Peyer's patch (tissue), 4 donors: Measurements from ENCODE around the gene KSR2. TPM values are rescaled to one million over a fixed set of nuclear protein-coding genes. Genes with fewer than 3 reads are reported as not detected.

Experiments used
- DNase-seq, 3 donors: peaks; one replicate each; pipeline ENCODE4 v3.0.0-alpha.2; 2017 to 2019
- H3K27ac ChIP-seq, 4 donors: fragments of 200-600 bp; sonication (generic); one replicate each; pipeline ENCODE4 v1.5.1; 2016 to 2019
- H3K27me3 ChIP-seq, 2 donors: fragments of 200-600 bp; sonication (generic); one replicate each; pipeline ENCODE4 v1.5.1; 2019
- H3K36me3 ChIP-seq, 3 donors: fragments of 200-600 bp; sonication (generic); one replicate each; pipeline ENCODE4 v1.5.1; 2016 to 2019
- H3K4me1 ChIP-seq, 4 donors: fragments of 200-600 bp; sonication (generic); one replicate each; pipeline ENCODE4 v1.5.1; 2016 to 2019
- H3K4me3 ChIP-seq, 4 donors: fragments of 200-600 bp; sonication (generic); 1 replicate in 3 of 4; 2 replicates in 1 of 4; pipeline ENCODE4 v1.5.1; 2016 to 2019; ENCODE audit warnings: mild to moderate bottlenecking in 1 of 4
- H3K9me3 ChIP-seq, 4 donors: fragments of 200-600 bp; sonication (generic); one replicate each; pipeline ENCODE4 v1.5.1; 2016 to 2019; ENCODE audit warnings: mild to moderate bottlenecking in 1 of 4
- POLR2A ChIP-seq, 2 donors: fragments of 450-650 bp; IDR thresholded peaks; one replicate each; pipeline ENCODE4 v1.5.1; 2017; ENCODE audit warnings: antibody characterized with exemption in 2 of 2, mild to moderate bottlenecking in 2 of 2, moderate library complexity in 2 of 2
- total RNA-seq, 4 donors: library from RNA; depleted of rRNA; stranded (reverse); fragments of >200 nt; gene quantifications; one replicate each; pipeline ENCODE4 v1.1.0, GENCODE V29; 2016
- TF ChIP-seq, protein P1 (sequence below), 6 experiments: fragments of 450-650 bp in 4 of 6; fragments of 200-600 bp in 2 of 6; sonication (generic) in 1 of 6; IDR thresholded peaks; one replicate each; pipeline ENCODE4 v1.5.1; 2017 to 2019; ENCODE audit warnings: antibody characterized with exemption in 6 of 6, mild to moderate bottlenecking in 3 of 6, moderate library complexity in 1 of 6

Gene KSR2
- total RNA-seq, 4 donors from 2014 or later, result 0.27 to 0.53 (median 0.28) TPM; not detected in 1

- no peaks in the 10 kb centered on the region for H3K4me1 ChIP-seq
- no peak overlapping the region for H3K27ac ChIP-seq
- no peak for DNase-seq
- no peak overlapping the region for H3K4me3 ChIP-seq
- H3K9me3 ChIP-seq, result no peaks in the 10 kb centered on the region
- TF ChIP-seq, protein P1, sequence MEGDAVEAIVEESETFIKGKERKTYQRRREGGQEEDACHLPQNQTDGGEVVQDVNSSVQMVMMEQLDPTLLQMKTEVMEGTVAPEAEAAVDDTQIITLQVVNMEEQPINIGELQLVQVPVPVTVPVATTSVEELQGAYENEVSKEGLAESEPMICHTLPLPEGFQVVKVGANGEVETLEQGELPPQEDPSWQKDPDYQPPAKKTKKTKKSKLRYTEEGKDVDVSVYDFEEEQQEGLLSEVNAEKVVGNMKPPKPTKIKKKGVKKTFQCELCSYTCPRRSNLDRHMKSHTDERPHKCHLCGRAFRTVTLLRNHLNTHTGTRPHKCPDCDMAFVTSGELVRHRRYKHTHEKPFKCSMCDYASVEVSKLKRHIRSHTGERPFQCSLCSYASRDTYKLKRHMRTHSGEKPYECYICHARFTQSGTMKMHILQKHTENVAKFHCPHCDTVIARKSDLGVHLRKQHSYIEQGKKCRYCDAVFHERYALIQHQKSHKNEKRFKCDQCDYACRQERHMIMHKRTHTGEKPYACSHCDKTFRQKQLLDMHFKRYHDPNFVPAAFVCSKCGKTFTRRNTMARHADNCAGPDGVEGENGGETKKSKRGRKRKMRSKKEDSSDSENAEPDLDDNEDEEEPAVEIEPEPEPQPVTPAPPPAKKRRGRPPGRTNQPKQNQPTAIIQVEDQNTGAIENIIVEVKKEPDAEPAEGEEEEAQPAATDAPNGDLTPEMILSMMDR (IDR thresholded peaks at IDR 0.05), result no peak
- TF ChIP-seq POLR2A (IDR thresholded peaks at IDR 0.05), result no peak
- H3K27me3 ChIP-seq, result no peaks in the 10 kb centered on the region
- H3K36me3 ChIP-seq, result no peaks in the 10 kb centered on the region
Observed at GRCh38 chr12:117622741-117623140, 346.0 kb downstream of the KSR2 start.

GRCh38 chr12:117622087-117622486 lies 346.7 kb downstream of the KSR2 start:
- no peak for DNase-seq
- Histone ChIP-seq H3K9me3 (no peaks in the 10 kb centered on the region), H3K27me3 (no peaks in the 10 kb centered on the region), H3K4me1 (no peaks in the 10 kb centered on the region), H3K27ac (no peak overlapping the region), H3K36me3 (no peaks in the 10 kb centered on the region), H3K4me3 (no peak overlapping the region)
- TF ChIP-seq POLR2A (IDR thresholded peaks at IDR 0.05), result no peak
- TF ChIP-seq, protein P1 (IDR thresholded peaks at IDR 0.05), result no peak

DNA sequence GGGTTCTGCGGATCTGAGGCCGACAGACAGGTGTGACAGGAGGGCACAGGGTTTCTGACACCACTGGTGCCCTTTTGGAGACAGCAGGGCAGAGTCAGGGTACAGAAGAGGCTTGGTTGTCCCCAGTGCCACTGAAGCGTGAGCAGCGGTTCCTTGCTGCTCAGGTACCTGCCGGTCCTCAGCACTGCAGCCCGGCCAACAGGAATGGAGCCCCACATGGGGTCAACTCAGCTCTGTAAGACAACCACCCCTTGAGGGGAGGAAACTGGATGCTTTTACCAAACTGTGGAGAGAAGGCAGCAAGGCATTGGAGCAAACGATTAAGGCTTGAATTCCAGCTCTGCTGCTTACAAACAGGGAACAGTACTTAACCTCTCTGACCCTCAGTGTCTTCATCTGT lies 361.0 kb downstream of the KSR2 start:
- Histone ChIP-seq H3K4me1 (no peaks in the 10 kb centered on the region), H3K27ac (no peak overlapping the region), H3K9me3 (no peaks in the 10 kb centered on the region), H3K27me3 (no peaks in the 10 kb centered on the region), H3K36me3 (no peaks in the 10 kb centered on the region), H3K4me3 (no peak overlapping the region)
- TF ChIP-seq, protein P1 (IDR thresholded peaks at IDR 0.05), result no peak
- TF ChIP-seq POLR2A (IDR thresholded peaks at IDR 0.05), result no peak
- no peak for DNase-seq

DNA sequence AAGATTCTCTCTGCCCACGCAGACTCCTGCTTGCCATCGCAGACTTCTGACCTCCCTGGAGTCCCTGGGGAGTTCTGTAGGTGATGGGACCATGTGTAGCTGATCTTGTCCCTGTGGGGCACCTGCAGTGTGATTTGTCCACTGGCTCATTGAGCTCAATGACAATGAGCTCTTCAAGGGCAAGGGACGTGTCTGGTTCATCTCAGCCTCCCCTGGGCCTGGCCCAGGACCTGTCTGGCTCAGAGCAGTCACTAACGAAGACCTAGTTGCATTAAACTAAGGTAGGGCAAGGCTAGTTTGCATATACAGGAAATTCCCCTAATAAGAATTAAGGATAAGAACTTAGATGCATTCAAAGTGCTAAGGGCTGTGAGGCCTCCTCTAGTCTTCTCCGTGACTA lies 361.8 kb downstream of the KSR2 start:
- H3K36me3 ChIP-seq, result no peaks in the 10 kb centered on the region
- H3K27me3 ChIP-seq, result no peaks in the 10 kb centered on the region
- H3K27ac ChIP-seq, result no peak overlapping the region
- no peak for TF ChIP-seq POLR2A (IDR thresholded peaks at IDR 0.05)
- TF ChIP-seq, protein P1 (IDR thresholded peaks at IDR 0.05), result no peak
- no peak overlapping the region for H3K4me3 ChIP-seq
- no peak for DNase-seq
- no peaks in the 10 kb centered on the region for H3K9me3 ChIP-seq
- H3K4me1 ChIP-seq, result no peaks in the 10 kb centered on the region

GRCh38 chr12:117606024-117606423 lies 362.8 kb downstream of the KSR2 start:
- H3K4me3 ChIP-seq, result no peak overlapping the region
- H3K9me3 ChIP-seq, result no peaks in the 10 kb centered on the region
- no peaks in the 10 kb centered on the region for H3K36me3 ChIP-seq
- no peak overlapping the region for H3K27ac ChIP-seq
- TF ChIP-seq POLR2A (IDR thresholded peaks at IDR 0.05), result no peak
- no peaks in the 10 kb centered on the region for H3K27me3 ChIP-seq
- no peaks in the 10 kb centered on the region for H3K4me1 ChIP-seq
- no peak for DNase-seq

DNA sequence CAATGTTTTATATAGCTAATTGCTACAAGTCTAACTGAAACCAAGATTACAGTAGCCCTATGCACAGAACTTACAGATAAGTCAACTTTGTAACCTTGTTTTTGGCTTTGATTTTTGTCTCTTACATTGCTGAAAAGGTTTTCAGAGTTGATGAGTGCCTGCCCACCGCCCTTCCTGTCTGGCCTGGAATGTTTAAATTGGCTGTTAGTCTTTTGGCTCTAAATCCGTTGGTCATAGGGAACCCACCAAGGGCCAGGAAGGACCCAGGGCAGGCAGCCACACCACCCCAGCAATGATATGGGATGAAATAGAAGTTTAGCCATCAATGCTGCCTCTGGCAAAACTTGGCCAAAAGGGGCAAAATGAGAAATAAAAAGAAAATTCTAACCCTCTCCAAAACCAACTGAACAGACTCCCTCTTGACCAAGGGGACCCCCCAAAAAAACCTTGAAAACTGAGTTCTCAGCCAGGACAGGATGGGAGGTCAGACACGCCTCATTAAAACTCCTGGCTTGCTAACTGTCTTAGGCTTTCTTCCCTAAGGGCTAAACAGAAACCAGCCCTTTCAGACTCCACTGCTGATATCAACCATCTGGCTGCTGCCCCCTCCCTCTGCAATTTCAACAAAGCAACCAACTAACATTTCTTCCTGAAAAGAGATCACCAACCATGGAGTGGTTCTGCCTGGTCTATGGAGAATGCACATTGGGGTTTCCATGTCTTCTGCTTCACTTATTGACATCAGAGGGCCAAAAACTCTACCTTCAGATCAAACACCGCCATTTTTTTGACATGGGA lies 365.3 kb downstream of the KSR2 start:
- no peaks in the 10 kb centered on the region for H3K27me3 ChIP-seq
- H3K9me3 ChIP-seq, result no peaks in the 10 kb centered on the region
- TF ChIP-seq, protein P1 (IDR thresholded peaks at IDR 0.05), result no peak
- no peak for TF ChIP-seq POLR2A (IDR thresholded peaks at IDR 0.05)
- H3K4me3 ChIP-seq, result no peak overlapping the region
- H3K27ac ChIP-seq, result no peak overlapping the region
- DNase-seq, result no peak
- H3K36me3 ChIP-seq, result no peaks in the 10 kb centered on the region
- no peaks in the 10 kb centered on the region for H3K4me1 ChIP-seq
